ENCODE data around the gene FUT9.

FUT9 gene

GRCh38 chr6:96110878-96111277 lies 95.1 kb downstream of the FUT9 start:
- no peak overlapping the region for H3K4me3 ChIP-seq (ENCODE audit: low read depth, low read length)
- in situ Hi-C loops (cut with HindIII; ENCODE audit: low sequenced_read_pairs) = no loop called here
- TF ChIP-seq CTCF (IDR thresholded peaks at IDR 0.05; ENCODE audit: low read depth, low read length) = no peak
- DNase-seq (ENCODE audit: low read depth, low spot score) = no peak

- no peak for TF ChIP-seq CTCF (IDR thresholded peaks at IDR 0.05; ENCODE audit: low read depth, low read length)
- no peak overlapping the region for H3K4me3 ChIP-seq (ENCODE audit: low read depth, low read length)
- DNase-seq (ENCODE audit: low read depth, low spot score) = no peak
- in situ Hi-C loops (cut with HindIII; ENCODE audit: low sequenced_read_pairs) = no loop called here
Observed at GRCh38 chr6:96116674-96117073, 100.9 kb downstream of the FUT9 start.

GRCh38 chr6:96124778-96125177 lies 109.0 kb downstream of the FUT9 start:
- TF ChIP-seq CTCF (IDR thresholded peaks at IDR 0.05; ENCODE audit: low read depth, low read length) = no peak
- H3K4me3 ChIP-seq (ENCODE audit: low read depth, low read length) = no peak overlapping the region
- peak; percentile 6 for DNase-seq (ENCODE audit: low read depth, low spot score)
- in situ Hi-C loops (cut with HindIII; ENCODE audit: low sequenced_read_pairs) = no loop called here

GRCh38 chr6:96138406-96138805 lies 122.6 kb downstream of the FUT9 start:
- TF ChIP-seq CTCF (IDR thresholded peaks at IDR 0.05; ENCODE audit: low read depth, low read length) = no peak
- H3K4me3 ChIP-seq (ENCODE audit: low read depth, low read length) = no peak overlapping the region
- DNase-seq (ENCODE audit: low read depth, low spot score) = no peak
- in situ Hi-C loops (cut with HindIII; ENCODE audit: low sequenced_read_pairs) = no loop called here

GRCh38 chr6:96142142-96142541 lies 126.4 kb downstream of the FUT9 start:
- H3K4me3 ChIP-seq (ENCODE audit: low read depth, low read length) = no peak overlapping the region
- no peak for DNase-seq (ENCODE audit: low read depth, low spot score)
- in situ Hi-C loops (cut with HindIII; ENCODE audit: low sequenced_read_pairs) = no loop called here
- no peak for TF ChIP-seq CTCF (IDR thresholded peaks at IDR 0.05; ENCODE audit: low read depth, low read length)

GRCh38 chr6:96150431-96150830 lies 134.7 kb downstream of the FUT9 start:
- DNase-seq (ENCODE audit: low read depth, low spot score) = no peak
- in situ Hi-C loops (cut with HindIII; ENCODE audit: low sequenced_read_pairs) = no loop called here
- H3K4me3 ChIP-seq (ENCODE audit: low read depth, low read length) = no peak overlapping the region
- TF ChIP-seq CTCF (IDR thresholded peaks at IDR 0.05; ENCODE audit: low read depth, low read length) = no peak

GRCh38 chr6:96151707-96152106 lies 135.9 kb downstream of the FUT9 start:
- no peak for TF ChIP-seq CTCF (IDR thresholded peaks at IDR 0.05; ENCODE audit: low read depth, low read length)
- no peak for DNase-seq (ENCODE audit: low read depth, low spot score)

More at GRCh38 chr6:96151707-96152106, 135.9 kb downstream of the FUT9 start:
- in situ Hi-C loops (cut with HindIII; ENCODE audit: low sequenced_read_pairs) = no loop called here
- H3K4me3 ChIP-seq (ENCODE audit: low read depth, low read length) = no peak overlapping the region
